ENCODE data around the gene FAM240A.
"Not testable (repeated sequence)": the region's sequence is repeated elsewhere in the genome, so short reads cannot be mapped to it uniquely, and the experiment has no call there.

FAM240A gene

DNA sequence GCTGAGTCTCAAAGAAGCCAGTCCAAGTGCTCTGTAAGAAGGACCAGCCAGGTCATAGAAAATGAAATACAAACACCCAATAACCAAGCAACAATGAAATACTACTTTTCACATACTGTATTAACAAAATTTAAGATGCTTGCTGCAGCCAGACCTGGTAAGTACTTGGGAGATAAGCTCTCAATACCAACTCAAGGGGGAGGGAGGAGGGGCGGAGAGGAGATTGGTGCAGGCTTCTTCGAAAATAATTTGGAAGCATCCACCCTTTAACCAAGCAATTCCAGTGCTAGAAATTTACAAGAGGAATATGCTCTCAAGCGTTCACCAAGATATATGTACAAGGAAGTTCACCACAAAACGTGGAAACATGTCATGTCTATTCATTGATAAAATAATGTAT, 38.6 kb upstream of the FAM240A start:
- TF ChIP-seq, protein P1, sequence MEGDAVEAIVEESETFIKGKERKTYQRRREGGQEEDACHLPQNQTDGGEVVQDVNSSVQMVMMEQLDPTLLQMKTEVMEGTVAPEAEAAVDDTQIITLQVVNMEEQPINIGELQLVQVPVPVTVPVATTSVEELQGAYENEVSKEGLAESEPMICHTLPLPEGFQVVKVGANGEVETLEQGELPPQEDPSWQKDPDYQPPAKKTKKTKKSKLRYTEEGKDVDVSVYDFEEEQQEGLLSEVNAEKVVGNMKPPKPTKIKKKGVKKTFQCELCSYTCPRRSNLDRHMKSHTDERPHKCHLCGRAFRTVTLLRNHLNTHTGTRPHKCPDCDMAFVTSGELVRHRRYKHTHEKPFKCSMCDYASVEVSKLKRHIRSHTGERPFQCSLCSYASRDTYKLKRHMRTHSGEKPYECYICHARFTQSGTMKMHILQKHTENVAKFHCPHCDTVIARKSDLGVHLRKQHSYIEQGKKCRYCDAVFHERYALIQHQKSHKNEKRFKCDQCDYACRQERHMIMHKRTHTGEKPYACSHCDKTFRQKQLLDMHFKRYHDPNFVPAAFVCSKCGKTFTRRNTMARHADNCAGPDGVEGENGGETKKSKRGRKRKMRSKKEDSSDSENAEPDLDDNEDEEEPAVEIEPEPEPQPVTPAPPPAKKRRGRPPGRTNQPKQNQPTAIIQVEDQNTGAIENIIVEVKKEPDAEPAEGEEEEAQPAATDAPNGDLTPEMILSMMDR (IDR thresholded peaks at IDR 0.05; ENCODE audit: borderline replicate concordance, control extremely low read depth, extremely low read depth, insufficient read depth, missing control alignments), result no peak
- DNase-seq (ENCODE audit: low spot score), result no peak
- in situ Hi-C loops (cut with MboI; ENCODE audit: low sequenced_read_pairs, unreplicated experiment), result no loop called here

DNA sequence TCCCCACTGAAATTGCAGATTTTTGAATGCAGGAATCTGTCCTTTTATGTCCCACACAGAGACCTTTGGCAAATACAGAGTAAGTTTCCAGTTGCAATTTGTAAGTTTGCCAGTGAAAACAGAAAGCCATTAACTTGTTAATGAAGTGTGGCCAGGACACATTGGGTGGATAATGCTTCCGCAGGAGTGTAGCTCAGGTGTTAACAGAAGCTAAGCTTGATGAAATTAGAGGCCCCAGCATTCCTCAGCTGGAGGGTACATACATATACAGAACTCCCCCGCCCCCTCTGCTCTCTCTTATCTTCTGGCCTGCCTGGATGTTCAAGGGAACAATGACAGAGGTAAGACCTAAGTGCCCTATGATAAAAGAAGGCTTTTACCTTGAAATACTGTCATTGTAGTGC, 38.1 kb upstream of the FAM240A start:
- TF ChIP-seq, protein P1 (IDR thresholded peaks at IDR 0.05; ENCODE audit: borderline replicate concordance, control extremely low read depth, extremely low read depth, insufficient read depth, missing control alignments), result no peak
- no peak for DNase-seq (ENCODE audit: low spot score)
- in situ Hi-C loops (cut with MboI; ENCODE audit: low sequenced_read_pairs, unreplicated experiment), result no loop called here

DNA sequence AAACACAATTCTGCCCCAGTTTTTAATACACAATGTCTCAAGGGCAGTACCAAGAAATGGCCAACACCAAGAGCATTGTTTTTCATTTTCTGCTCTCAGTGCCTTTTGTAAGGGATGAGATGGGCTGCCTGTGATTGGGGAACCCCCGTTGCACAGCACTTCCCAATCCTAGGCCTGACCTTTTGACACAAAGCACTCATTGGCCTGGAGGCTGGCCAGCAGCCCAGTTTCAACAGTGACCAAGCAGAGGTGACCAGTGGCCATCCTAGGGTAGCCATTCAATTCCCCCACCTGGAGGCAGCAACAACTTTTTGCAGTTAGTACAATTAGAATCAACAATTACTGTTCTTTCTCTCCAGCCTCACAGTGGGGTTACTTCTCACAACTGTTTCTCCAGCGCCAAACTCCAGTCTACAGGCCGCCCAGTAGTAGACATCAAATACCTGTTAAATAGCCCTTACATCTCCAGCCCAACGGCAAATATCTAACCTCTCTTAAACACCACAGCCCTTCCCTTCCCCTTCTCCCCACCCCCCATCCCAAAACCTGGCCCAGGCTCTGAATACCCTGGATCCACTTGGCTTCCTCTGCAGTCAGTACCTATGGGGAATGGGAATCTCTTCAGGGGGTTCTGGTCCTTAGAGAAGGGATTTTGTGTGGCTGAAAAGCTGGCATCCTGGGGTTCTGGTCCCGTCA, 37.3 kb upstream of the FAM240A start:
- in situ Hi-C loops (cut with MboI; ENCODE audit: low sequenced_read_pairs, unreplicated experiment), result no loop called here
- no peak for DNase-seq (ENCODE audit: low spot score)
- TF ChIP-seq, protein P1 (IDR thresholded peaks at IDR 0.05; ENCODE audit: borderline replicate concordance, control extremely low read depth, extremely low read depth, insufficient read depth, missing control alignments), result no peak

DNA sequence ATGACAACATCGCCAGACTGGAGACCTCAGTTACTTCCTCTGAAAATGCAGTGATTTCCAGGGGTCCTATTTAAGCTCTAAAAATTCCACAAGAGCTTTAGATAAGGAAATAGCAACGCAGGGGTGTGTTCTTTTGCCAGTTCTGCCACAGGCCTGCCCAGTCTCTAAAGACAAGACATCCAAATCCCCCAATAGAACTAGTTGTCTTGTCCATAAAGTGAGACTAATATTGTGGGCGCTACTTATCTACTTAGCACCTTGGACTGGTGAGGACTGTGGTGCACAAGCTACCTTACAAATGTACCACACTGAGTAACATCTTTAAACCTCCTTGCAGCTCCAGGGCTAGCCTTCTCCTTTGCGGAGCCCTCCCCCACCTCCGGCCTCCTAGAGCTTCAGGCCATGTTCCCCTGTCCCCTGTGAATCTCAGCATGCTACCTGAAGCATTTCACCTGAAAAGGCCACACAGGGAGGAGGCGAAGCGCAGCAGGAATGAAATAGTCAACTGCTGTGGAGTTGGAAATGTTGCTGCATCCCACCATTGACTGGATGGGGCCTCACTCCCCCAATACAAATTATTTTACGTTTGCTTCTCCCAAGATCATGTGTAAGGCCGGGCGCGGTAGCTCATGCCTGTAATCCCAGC, 36.6 kb upstream of the FAM240A start:
- in situ Hi-C loops (cut with MboI; ENCODE audit: low sequenced_read_pairs, unreplicated experiment), result no loop called here
- TF ChIP-seq, protein P1 (IDR thresholded peaks at IDR 0.05; ENCODE audit: borderline replicate concordance, control extremely low read depth, extremely low read depth, insufficient read depth, missing control alignments), result no peak
- no peak for DNase-seq (ENCODE audit: low spot score)

DNA sequence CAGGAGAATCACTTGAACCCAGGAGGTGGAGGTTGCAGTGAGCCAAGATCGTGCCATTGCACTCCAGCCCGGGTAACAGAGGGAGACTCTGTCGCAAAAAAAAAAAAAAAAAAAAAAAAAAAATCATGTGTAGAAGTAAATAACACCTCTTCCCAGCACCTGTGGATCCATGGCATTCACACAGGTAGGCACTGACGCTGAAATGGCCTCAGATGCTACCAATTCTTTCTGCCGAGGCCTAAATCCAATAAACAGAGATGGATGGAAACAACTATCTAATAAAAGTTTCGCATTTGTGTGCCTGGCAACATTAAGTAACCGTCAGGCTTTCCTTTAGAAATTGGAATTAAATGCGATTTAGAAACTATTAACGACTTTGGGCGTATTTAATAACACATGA, 35.9 kb upstream of the FAM240A start:
- no peak for DNase-seq (ENCODE audit: low spot score)
- TF ChIP-seq, protein P1 (IDR thresholded peaks at IDR 0.05; ENCODE audit: borderline replicate concordance, control extremely low read depth, extremely low read depth, insufficient read depth, missing control alignments), result no peak
- in situ Hi-C loops (cut with MboI; ENCODE audit: low sequenced_read_pairs, unreplicated experiment), result no loop called here

DNA sequence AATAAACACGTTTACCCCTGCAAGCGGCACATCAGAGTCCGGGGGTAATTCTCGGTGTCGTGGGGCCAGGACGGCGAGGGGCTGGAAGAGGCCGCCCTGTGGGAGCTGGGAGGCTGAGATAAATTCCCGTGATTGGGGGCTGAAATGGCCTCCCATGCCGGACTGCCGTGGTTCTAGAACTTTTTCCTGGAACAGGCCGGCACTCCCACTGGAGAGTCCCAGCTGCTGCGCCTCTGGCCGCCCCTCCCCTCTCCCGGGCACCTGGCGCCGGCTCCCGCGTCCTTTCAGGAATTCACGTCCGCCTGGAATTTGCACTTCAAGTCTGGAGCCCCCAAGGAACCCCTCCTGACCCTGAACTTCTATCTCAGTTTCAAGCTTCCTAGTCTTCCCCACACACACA, 35.4 kb upstream of the FAM240A start:
- in situ Hi-C loops (cut with MboI; ENCODE audit: low sequenced_read_pairs, unreplicated experiment), result no loop called here
- TF ChIP-seq, protein P1 (IDR thresholded peaks at IDR 0.05; ENCODE audit: borderline replicate concordance, control extremely low read depth, extremely low read depth, insufficient read depth, missing control alignments), result no peak
- no peak for DNase-seq (ENCODE audit: low spot score)

DNA sequence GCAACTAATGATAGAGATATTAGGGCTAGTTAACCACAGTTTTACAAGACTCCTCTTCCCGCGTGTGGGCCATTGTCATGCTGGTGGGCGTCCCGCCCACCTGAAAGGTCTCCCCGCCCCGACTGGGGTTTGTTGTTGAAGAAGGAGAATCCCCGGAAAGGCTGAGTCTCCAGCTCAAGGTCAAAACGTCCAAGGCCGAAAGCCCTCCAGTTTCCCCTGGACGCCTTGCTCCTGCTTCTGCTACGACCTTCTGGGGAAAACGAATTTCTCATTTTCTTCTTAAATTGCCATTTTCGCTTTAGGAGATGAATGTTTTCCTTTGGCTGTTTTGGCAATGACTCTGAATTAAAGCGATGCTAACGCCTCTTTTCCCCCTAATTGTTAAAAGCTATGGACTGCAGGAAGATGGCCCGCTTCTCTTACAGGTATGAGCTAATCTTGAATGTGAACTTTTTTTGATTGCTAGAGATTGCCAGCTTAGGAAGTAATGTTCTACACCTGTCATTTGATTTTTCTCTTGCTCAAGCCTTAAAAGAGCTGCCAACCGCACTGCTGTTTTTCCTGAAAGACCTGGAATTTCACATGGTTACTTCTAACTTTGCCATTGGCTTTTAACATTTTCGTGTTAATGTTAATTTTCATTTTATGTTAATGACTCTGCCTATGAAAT, 34.6 kb upstream of the FAM240A start:
- in situ Hi-C loops (cut with MboI; ENCODE audit: low sequenced_read_pairs, unreplicated experiment), result not testable (repeated sequence)

More for the DNA sequence above, 34.6 kb upstream of the FAM240A start:
- DNase-seq (ENCODE audit: low spot score), result not testable (repeated sequence)

All from GM13976 (cell line).